HG02678 (cell line): Measurements from ENCODE around the gene SIRPG.
"Not testable (repeated sequence)": the region's sequence is repeated elsewhere in the genome, so short reads cannot be mapped to it uniquely, and the experiment has no call there.

Experiments
- ATAC-seq: cut with Tn5 transposase; IDR thresholded peaks from one replicate; pipeline ENCODE4 v1.9.1; 2021; ENCODE audit warnings: mild to moderate bottlenecking, moderate library complexity; ENCODE audit not compliant: unreplicated experiment

SIRPG gene

GRCh38 chr20:1608678-1609347, 48.8 kb downstream of the SIRPG start:
- ATAC-seq, result not testable (repeated sequence)

DNA sequence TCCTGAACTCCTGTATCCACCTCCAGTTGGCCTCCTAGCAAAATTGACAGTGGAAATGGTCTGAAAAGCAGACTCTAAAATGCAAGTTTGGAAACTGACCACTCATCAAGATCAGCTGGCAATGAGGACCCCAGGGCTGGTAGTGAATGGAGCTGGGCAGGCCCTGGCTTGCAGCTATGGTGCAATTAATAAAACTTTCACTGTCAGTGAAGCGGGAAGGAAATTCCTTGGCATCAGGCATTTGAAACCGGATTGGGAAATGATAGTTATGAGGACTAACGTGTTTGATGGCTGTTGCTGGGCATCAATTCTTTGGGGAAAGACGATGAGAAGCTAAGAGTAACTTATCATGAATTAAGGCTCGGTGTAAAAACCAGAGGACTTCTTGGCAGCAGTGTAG, 56.8 kb downstream of the SIRPG start:
- ATAC-seq, result no peak

GRCh38 chr20:1595333-1595732, 62.2 kb downstream of the SIRPG start:
- no peak for ATAC-seq

- no peak for ATAC-seq
These were observed 68.8 kb downstream of the SIRPG start for GRCh38 chr20:1588533-1589460.

DNA sequence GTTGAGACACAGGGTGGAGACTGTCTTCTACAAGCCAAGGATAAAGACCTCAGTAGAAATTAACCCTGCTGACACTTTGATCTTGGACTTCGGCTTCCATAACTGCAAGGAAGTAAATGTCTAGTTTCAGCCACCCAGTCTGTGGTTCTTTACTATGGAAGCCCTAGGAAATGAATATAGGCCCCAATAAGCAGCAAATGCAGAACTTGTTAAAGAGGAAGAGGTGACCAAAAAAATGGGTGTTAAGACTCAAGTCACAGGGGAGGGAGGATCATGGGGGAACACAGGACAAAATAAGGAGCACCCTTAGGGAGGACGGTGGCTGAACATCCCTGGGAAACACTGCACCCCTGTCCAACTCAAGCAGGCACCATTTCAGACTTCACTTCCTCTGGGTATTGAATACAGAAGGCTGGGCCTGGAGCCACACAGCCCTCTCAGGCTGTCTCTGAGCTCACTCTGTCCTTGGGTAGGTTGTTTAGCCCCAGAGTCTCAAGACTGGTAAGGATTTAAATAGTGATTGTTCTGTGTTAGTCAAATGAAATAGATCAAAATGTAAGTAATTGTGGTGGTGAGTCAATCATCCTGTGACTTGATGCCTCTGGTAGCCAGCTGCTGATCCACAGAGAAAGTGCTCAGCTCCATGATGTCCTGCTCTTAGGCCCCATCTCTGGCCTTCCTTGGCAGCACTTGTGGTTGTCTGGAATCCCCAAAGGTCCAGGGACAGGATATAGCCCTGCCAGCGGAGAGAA, 69.6 kb downstream of the SIRPG start:
- ATAC-seq, result no peak

DNA sequence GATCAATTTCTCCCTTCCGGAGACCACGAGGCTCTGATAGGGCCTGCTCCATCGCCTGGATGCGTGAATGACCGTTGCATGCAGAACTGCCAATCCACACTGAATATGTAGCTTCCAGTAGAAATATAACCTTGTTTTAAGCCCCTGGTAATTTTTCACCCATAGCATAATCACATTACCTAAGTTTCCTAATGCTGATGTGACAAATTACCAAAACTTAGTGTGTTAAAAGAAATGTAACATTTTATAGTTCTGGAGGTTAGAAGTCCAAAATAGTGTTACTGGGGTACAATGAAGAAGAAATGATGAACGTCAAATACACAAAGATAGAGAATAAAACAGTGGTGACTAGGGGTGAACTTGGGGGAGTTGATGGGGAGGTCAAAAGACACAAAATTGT, 78.1 kb downstream of the SIRPG start:
- ATAC-seq, result no peak
